GM18499 (cell line): ENCODE results near the gene RNF208.

Source experiments
- ATAC-seq: cut with Tn5 transposase; IDR thresholded peaks from one replicate; pipeline ENCODE4 v1.9.1; 2021; ENCODE audit warnings: moderate number of reproducible peaks; ENCODE audit not compliant: insufficient read depth, unreplicated experiment

The RNF208 gene

GRCh38 chr9:137228506-137228967 lies 6.5 kb upstream of the RNF208 start:
- ATAC-seq, result no peak

- ATAC-seq, result no peak
Observed at GRCh38 chr9:137227853-137228505, 5.9 kb upstream of the RNF208 start.

- no peak for ATAC-seq
Observed at GRCh38 chr9:137227054-137227852, 5.2 kb upstream of the RNF208 start, which contains the start of gene RNF224. Gene RNF224 (plus strand): TSS chr9:137227502. CDS start chr9:137228336, 834 bp downstream.

- ATAC-seq, result no peak
Observed at GRCh38 chr9:137226338-137227053, 4.5 kb upstream of the RNF208 start.

GRCh38 chr9:137225699-137226331 lies 3.8 kb upstream of the RNF208 start:
- ATAC-seq, result no peak

GRCh38 chr9:137224830-137225694 lies 3.0 kb upstream of the RNF208 start, which contains the start of gene CYSRT1:
Gene CYSRT1 (plus strand): TSS chr9:137225174. CDS start chr9:137225622, 448 bp downstream.
- ATAC-seq, result no peak

- peak; percentile 49 for ATAC-seq
Observed at GRCh38 chr9:137223078-137223970, 1.3 kb upstream of the RNF208 start.

- ATAC-seq, result no peak
Observed at GRCh38 chr9:137221506-137222111, 431 bp downstream of the RNF208 start.

GRCh38 chr9:137221095-137221505 lies 940 bp downstream of the RNF208 start:
- no peak for ATAC-seq

- ATAC-seq, result no peak
Observed at GRCh38 chr9:137220317-137221094, 1.5 kb downstream of the RNF208 start.

GRCh38 chr9:137219757-137220316 lies 2.2 kb downstream of the RNF208 start:
- no peak for ATAC-seq

GRCh38 chr9:137218754-137219271 lies 3.2 kb downstream of the RNF208 start:
- no peak for ATAC-seq

GRCh38 chr9:137218212-137218753 lies 3.8 kb downstream of the RNF208 start:
- ATAC-seq, result no peak

GRCh38 chr9:137217276-137218211 lies 4.5 kb downstream of the RNF208 start:
- no peak for ATAC-seq

GRCh38 chr9:137216188-137216965 lies 5.7 kb downstream of the RNF208 start:
- ATAC-seq, result no peak
